A549 treated with AZD2906 at 1 μM for 4 hours (cell line): ENCODE results near the gene PCNX4. TPM values are rescaled to one million over a fixed set of nuclear protein-coding genes. Genes with fewer than 3 reads are reported as not detected.

Experiments
- total RNA-seq: library from RNA; stranded (reverse); fragments of 200-300 nt; extraction: Qiagen RNA extraction; gene quantifications from 5 replicates; pipeline ENCODE4 v1.2.3, GENCODE V29; 2022

The PCNX4 gene
- total RNA-seq, result 26.5 to 43.7 TPM (median 27.1 TPM) in 5 replicates

DNA sequence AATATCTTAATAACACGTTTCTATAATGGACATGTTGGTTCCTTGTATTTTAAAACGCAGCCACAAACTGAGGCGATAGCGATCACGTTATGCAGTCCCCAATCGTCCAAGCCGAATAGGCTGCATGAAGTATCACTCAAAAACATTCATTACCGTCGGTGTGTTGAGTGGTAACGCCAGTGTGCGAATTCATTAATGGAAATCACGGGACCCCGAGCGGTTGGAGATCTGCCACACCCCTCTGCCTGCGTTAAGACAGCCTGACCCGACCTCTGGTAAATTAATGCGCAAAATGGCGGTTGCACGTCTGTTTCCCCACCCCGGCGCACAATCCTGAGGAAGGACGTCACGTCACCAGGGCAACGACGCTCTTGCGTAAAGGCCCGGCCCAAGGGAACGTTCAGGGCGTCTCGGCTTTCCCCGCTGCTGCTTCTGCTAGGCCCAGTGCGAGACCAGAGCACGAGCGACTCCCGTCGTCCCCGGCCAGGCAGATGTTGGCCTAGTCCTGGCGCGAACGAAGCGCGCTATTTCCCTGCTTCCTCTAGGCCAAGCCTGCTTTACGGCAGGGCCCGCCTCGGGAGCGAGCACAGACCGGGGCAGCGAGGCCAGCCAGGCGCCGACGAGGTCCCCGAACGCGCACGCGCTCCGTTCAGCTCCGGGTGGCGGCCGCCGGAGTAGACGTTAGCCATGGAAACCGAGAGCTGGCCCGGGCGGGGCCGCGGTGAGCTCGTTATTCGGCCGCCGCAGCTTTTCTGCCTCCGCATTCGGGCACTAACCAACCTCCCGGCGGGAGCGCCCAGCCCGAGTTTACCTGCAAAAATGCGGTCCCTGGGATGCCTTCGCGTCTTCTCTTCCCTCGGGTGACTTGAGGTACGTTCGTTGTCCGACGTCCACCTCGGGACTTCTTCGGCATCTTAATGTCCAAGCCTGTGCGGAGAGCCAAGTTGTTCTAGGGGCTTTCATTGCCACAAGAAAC is at the start of gene PCNX4:
PCNX4 (plus strand) TSS at position 374 of the 976 bp plus-strand sequence. CDS start 15,716 bp downstream, outside the sequence.

DNA sequence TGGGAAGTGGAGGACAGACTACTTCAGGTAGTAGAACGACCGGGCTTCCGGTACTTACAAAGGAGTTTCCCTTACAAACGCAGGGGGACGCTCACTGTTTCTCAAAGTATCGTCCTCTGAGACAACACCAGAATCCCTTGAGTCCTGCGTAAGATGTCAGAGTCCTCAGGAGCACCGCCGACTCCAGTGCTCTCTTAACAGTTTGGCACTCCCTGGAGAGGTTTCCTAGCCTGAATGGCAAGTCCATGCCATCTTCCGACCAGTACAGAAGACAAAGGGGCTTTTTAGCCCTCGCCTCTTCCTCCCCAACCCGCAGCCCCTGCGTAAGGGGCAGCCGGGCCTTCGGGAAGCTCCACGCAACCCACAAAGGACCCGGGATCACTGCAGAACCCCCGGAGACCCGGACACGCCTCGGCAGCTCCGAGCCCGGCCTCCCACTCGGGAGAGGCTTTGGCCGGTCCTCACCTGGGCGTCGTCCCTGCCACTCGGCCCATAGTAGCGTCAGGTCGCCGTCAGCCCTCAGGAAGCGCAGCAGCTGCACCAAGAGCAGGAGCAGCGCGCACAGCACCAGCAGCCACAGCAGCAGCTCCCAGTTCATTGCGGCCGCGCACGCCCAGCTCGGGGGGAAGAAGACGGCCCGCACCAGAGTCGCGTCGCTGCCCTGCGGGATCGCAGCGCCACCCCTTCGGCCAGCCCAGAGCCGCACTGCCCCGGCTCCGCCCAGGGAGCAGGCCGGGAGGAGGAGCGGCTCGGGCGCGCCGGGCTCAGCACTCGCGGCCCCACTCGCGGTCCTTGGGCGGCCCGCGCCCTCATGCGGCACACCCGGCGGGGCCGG is 73.2 kb downstream of the PCNX4 start, which contains the start of gene DHRS7:
DHRS7 (minus strand) TSS at position 687 of the 835 bp plus-strand sequence; CDS start at position 598, 89 bp downstream.

Other genes with a start within 250 kb of the PCNX4 start
- gene RTN1, start 221.1 kb upstream of the PCNX4 start, total RNA-seq, result 0.02 to 0.17 TPM in 2 of 5 replicates, not detected in the others
- not detected in 5 replicates for gene LRRC9, start 171.8 kb upstream of the PCNX4 start, total RNA-seq
- gene DHRS7, start 73.5 kb downstream of the PCNX4 start, total RNA-seq, result 78.6 to 88.1 TPM (median 80.3 TPM) in 5 replicates
- 30.9 to 41.9 TPM (median 34.1 TPM) in 5 replicates for gene PPM1A, start 157.3 kb downstream of the PCNX4 start, total RNA-seq